Measurements from ENCODE around the gene VSIG2.

Gene VSIG2

GRCh38 chr11:124707829-124708228 is 44.2 kb downstream of the VSIG2 start:
- Histone ChIP-seq H4K20me1 (no peaks in the 10 kb centered on the region), H3K27ac (no peak overlapping the region), H3K4me3 (no peak overlapping the region), H3K4me2 (no peak overlapping the region), H3K4me1 (no peaks in the 10 kb centered on the region), H3K36me3 (no peaks in the 10 kb centered on the region), H3K9ac (no peak overlapping the region), H3K9me3 (peaks cover 26% of the 10 kb centered on the region), H3K27me3 (no peaks in the 10 kb centered on the region)
- no peak for TF ChIP-seq Cebpa-rat (IDR thresholded peaks at IDR 0.05)

GRCh38 chr11:124700028-124700427 is 52.0 kb downstream of the VSIG2 start:
- Histone ChIP-seq H3K4me2 (no peak overlapping the region), H3K36me3 (no peaks in the 10 kb centered on the region), H3K4me1 (no peaks in the 10 kb centered on the region), H3K27me3 (no peaks in the 10 kb centered on the region), H3K27ac (no peak overlapping the region), H4K20me1 (no peaks in the 10 kb centered on the region), H3K9me3 (peaks cover 36% of the 10 kb centered on the region), H3K9ac (no peak overlapping the region), H3K4me3 (no peak overlapping the region)
- TF ChIP-seq Cebpa-rat (IDR thresholded peaks at IDR 0.05) = no peak

GRCh38 chr11:124699547-124699946 is 52.5 kb downstream of the VSIG2 start:
- H3K4me3 ChIP-seq = no peak overlapping the region
- no peaks in the 10 kb centered on the region for H4K20me1 ChIP-seq
- no peak overlapping the region for H3K4me2 ChIP-seq
- peaks cover 36% of the 10 kb centered on the region for H3K9me3 ChIP-seq
- no peaks in the 10 kb centered on the region for H3K36me3 ChIP-seq
- H3K27ac ChIP-seq = no peak overlapping the region
- TF ChIP-seq Cebpa-rat (IDR thresholded peaks at IDR 0.05) = no peak
- no peaks in the 10 kb centered on the region for H3K27me3 ChIP-seq
- H3K4me1 ChIP-seq = no peaks in the 10 kb centered on the region
- H3K9ac ChIP-seq = no peak overlapping the region

All from BLaER1 (cell line).